Sigmoid colon (tissue), 4 donors: ENCODE results near the gene ODC1.

Source experiments
- POLR2A ChIP-seq, 2 donors: fragments of 450-650 bp; IDR thresholded peaks; one replicate each; pipeline ENCODE4 v1.6.1; 2016; ENCODE audit warnings: antibody characterized with exemption in 2 of 2, mild to moderate bottlenecking in 2 of 2, moderate library complexity in 2 of 2
- POLR2AphosphoS5 ChIP-seq, 4 donors: sonication (generic); formaldehyde crosslinking; IDR thresholded peaks; one replicate each; pipeline ENCODE4 v1.6.1; 2017; ENCODE audit warnings: antibody characterized with exemption in 4 of 4
- TF ChIP-seq, protein P1 (sequence below), 4 experiments: fragments of 450-650 bp in 3 of 4; fragments of 200-600 bp in 1 of 4; IDR thresholded peaks; one replicate each; pipeline ENCODE4 v1.5.1; 2016 to 2019; ENCODE audit warnings: antibody characterized with exemption in 4 of 4, mild to moderate bottlenecking in 3 of 4, moderate library complexity in 2 of 4

DNA sequence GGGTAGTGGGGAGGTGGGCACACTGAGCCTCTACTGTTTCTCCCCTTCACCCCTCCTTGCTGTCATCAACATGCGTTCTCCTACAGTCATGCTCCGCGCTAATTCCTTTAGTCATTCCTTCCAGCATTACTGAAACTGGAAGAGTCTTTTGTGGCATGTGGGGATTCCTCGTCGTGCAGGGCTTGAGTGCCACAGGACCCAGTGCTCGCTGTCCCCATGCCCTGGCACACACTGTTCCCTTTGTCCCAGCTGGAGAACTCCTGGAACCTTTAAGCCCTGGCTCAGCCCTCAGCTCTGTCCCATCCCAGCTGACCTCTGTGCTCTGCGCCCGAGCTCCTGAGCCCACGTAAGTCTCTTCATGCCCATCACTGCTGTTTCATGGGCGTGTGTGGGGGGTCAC, 42.1 kb downstream of the ODC1 start:
- no peak for TF ChIP-seq POLR2A (IDR thresholded peaks at IDR 0.05)
- TF ChIP-seq, protein P1, sequence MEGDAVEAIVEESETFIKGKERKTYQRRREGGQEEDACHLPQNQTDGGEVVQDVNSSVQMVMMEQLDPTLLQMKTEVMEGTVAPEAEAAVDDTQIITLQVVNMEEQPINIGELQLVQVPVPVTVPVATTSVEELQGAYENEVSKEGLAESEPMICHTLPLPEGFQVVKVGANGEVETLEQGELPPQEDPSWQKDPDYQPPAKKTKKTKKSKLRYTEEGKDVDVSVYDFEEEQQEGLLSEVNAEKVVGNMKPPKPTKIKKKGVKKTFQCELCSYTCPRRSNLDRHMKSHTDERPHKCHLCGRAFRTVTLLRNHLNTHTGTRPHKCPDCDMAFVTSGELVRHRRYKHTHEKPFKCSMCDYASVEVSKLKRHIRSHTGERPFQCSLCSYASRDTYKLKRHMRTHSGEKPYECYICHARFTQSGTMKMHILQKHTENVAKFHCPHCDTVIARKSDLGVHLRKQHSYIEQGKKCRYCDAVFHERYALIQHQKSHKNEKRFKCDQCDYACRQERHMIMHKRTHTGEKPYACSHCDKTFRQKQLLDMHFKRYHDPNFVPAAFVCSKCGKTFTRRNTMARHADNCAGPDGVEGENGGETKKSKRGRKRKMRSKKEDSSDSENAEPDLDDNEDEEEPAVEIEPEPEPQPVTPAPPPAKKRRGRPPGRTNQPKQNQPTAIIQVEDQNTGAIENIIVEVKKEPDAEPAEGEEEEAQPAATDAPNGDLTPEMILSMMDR (IDR thresholded peaks at IDR 0.05) = no peak
- peak in 2 of 4 donors; percentile 9 to 12 for TF ChIP-seq POLR2AphosphoS5 (IDR thresholded peaks at IDR 0.05)
